ENCODE measurements around the gene THADA.

DNA sequence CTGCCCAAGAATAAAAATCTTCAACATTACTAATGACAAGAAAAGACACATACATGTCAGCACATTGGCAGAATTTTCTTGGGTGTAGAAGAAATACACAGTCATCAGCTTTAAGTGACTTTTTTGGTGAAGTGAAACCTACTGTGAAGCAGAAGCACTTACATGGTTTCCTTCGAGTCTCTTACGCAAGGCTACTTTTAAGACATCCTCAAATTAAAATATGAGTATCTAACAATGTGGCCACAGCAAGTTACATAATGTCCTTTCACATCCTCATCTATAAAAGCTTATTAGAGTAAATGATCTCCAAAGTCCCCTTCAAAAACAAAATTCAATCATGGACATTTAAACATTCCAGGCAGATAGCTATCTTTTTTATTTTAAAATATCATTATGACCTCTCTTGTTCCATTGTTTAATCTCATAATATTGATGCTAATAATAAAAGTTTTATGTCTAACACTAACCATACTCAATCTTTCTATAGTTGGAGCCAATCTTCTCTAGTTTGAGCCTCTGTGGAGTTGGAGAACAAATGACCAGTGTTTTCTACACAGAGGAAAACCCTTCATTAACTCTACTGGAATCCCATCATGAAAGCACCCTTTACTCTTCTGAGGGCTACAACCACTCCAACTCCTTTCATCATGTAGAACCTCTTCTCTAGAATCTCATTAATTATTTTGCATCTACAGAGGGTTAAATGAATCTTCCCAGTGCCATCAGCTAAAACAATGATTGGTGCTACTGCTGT lies 187.3 kb downstream of the THADA start:
- TF ChIP-seq EZH2phosphoT487 (IDR thresholded peaks at IDR 0.05) = no peak
- no peak for TF ChIP-seq EZH2 (IDR thresholded peaks at IDR 0.05)

All from neural progenitor cell (in vitro differentiated cells).